IMR-90 (cell line): ENCODE measurements around the gene PIK3C3. TPM values are rescaled to one million over a fixed set of nuclear protein-coding genes. Genes with fewer than 3 reads are reported as not detected.

Source experiments
- ATAC-seq: fragments of 200-7000 bp; cut with Tn5 transposase; 2 replicates; pipeline ENCODE4 v1.9.1; 2020; ENCODE audit warnings: low read depth, mild to moderate bottlenecking, moderate library complexity
- BruUV-seq: library from RNA; stranded (reverse); fragments of 400-500 nt; replicated peaks from 2 replicates; lab custom pipeline; 2021; lab: Mats Ljungman, UMichigan
- CTCF ChIA-PET: fragments of 300-600 bp; formaldehyde crosslinking; extraction: SDS; loops from one replicate; lab custom pipeline; 2021; ENCODE audit warnings: antibody characterized with exemption; lab: Yijun Ruan, JAX
- POLR2A ChIA-PET: fragments of 300-600 bp; sonication (Branson Sonifier 250); formaldehyde crosslinking; loops from one replicate; lab custom pipeline; 2022; ENCODE audit warnings: antibody characterized with exemption; ENCODE audit not compliant: unreplicated experiment; lab: Charles Lee
- DNase-seq: peaks from one replicate; pipeline ENCODE4 v3.0.0; 2013
- H2AFZ ChIP-seq: replicated peaks from 2 replicates; pipeline ENCODE3; 2013; ENCODE audit warnings: low read length, mild to moderate bottlenecking; ENCODE audit not compliant: poor library complexity
- H2AK5ac ChIP-seq: 2 replicates; pipeline ENCODE4 v1.6.1; 2013; ENCODE audit warnings: low read depth, low read length, inconsistent platforms
- H2AK9ac ChIP-seq: replicated peaks from 2 replicates; pipeline ENCODE3; 2013; ENCODE audit warnings: mild to moderate bottlenecking, low read depth, low read length, moderate library complexity; ENCODE audit not compliant: poor library complexity
- H2BK120ac ChIP-seq: 2 replicates; pipeline ENCODE4 v1.6.1; 2013; ENCODE audit warnings: low read depth, low read length, inconsistent platforms
- H2BK15ac ChIP-seq: 3 replicates; pipeline ENCODE4 v1.6.1; 2013; ENCODE audit warnings: low read depth, low read length, inconsistent platforms
- H2BK20ac ChIP-seq: 2 replicates; pipeline ENCODE4 v1.6.1; 2013; ENCODE audit warnings: low read depth, mild to moderate bottlenecking, inconsistent platforms, low read length, moderate library complexity
- H2BK5ac ChIP-seq: 2 replicates; pipeline ENCODE4 v1.6.1; 2013; ENCODE audit warnings: mild to moderate bottlenecking, low read depth, low read length, inconsistent platforms; ENCODE audit not compliant: poor library complexity, severe bottlenecking
- H3K14ac ChIP-seq: replicated peaks from 2 replicates; pipeline ENCODE4 v1.6.1; 2013; ENCODE audit warnings: low read depth, low read length, inconsistent platforms
- H3K18ac ChIP-seq: 2 replicates; pipeline ENCODE4 v1.6.1; 2013; ENCODE audit warnings: low read depth, low read length, control low read depth
- H3K23ac ChIP-seq: 2 replicates; pipeline ENCODE4 v1.6.1; 2013; ENCODE audit warnings: low read depth, low read length, inconsistent platforms
- H3K27ac ChIP-seq: 2 replicates; pipeline ENCODE4 v1.5.1; 2013; ENCODE audit warnings: mild to moderate bottlenecking, control low read depth, low read length; ENCODE audit not compliant: insufficient read depth
- H3K27me3 ChIP-seq: 2 replicates; pipeline ENCODE4 v1.6.1; 2013; ENCODE audit warnings: low read length; ENCODE audit not compliant: control insufficient read depth, insufficient read depth
- H3K36me3 ChIP-seq: 2 replicates; pipeline ENCODE4 v1.6.1; 2013; ENCODE audit warnings: low read length, mixed read lengths; ENCODE audit not compliant: control insufficient read depth, insufficient read depth
- H3K4ac ChIP-seq: 2 replicates; pipeline ENCODE4 v1.6.1; 2013; ENCODE audit warnings: low read depth, low read length, inconsistent platforms
- H3K4me1 ChIP-seq: 2 replicates; pipeline ENCODE4 v1.6.1; 2013; ENCODE audit warnings: low read length, mixed read lengths; ENCODE audit not compliant: control insufficient read depth, insufficient read depth
- H3K4me2 ChIP-seq: 2 replicates; pipeline ENCODE4 v1.6.1; 2013; ENCODE audit warnings: low read depth, mild to moderate bottlenecking, control low read depth, low read length, moderate library complexity
- H3K4me3 ChIP-seq: 2 replicates; pipeline ENCODE4 v1.5.1; 2013; ENCODE audit warnings: low read depth, mild to moderate bottlenecking, control low read depth, low read length, moderate library complexity; ENCODE audit not compliant: insufficient read depth
- H3K56ac ChIP-seq: 2 replicates; pipeline ENCODE4 v1.6.1; 2013; ENCODE audit warnings: low read length, inconsistent platforms; ENCODE audit not compliant: insufficient read depth; ENCODE audit errors: extremely low read depth
- H3K79me1 ChIP-seq, 2 experiments: 2 replicates each; pipeline ENCODE4 v1.6.1; 2013; ENCODE audit warnings: low read length in 2 of 2, inconsistent platforms in 1 of 2, low read depth in 1 of 2
- H3K9ac ChIP-seq: 2 replicates; pipeline ENCODE4 v1.6.1; 2013; ENCODE audit warnings: low read depth, low read length, control low read depth
- H3K9me1 ChIP-seq: 2 replicates; pipeline ENCODE4 v1.6.1; 2013; ENCODE audit warnings: low read length, inconsistent platforms; ENCODE audit not compliant: insufficient read depth
- H3K9me3 ChIP-seq: 2 replicates; pipeline ENCODE4 v1.6.1; 2013; ENCODE audit warnings: low read length; ENCODE audit not compliant: control insufficient read depth, insufficient read depth
- H4K20me1 ChIP-seq: 2 replicates; pipeline ENCODE4 v1.6.1; 2013; ENCODE audit warnings: low read length, inconsistent platforms; ENCODE audit not compliant: insufficient read depth
- H4K5ac ChIP-seq: 2 replicates; pipeline ENCODE4 v1.6.1; 2013; ENCODE audit warnings: mild to moderate bottlenecking, low read depth, low read length, control low read depth
- H4K8ac ChIP-seq, 2 experiments: 2 replicates each; pipeline ENCODE4 v1.6.1; 2013; ENCODE audit warnings: low read depth in 2 of 2, low read length in 2 of 2, control low read depth in 1 of 2, inconsistent platforms in 1 of 2
- H4K91ac ChIP-seq: 2 replicates; pipeline ENCODE4 v1.6.1; 2013; ENCODE audit warnings: low read depth, low read length, inconsistent platforms; ENCODE audit not compliant: insufficient read depth
- BHLHE40 ChIP-seq: fragments of 150-350 bp; IDR thresholded peaks from 2 replicates; pipeline ENCODE4 v1.6.1; 2016; ENCODE audit warnings: mild to moderate bottlenecking, low read depth, low read length
- CEBPB ChIP-seq: IDR thresholded peaks from 2 replicates; pipeline ENCODE4 v1.6.1; 2012; ENCODE audit warnings: low read depth, low read length, improper control_type of control experiment
- CHD1 ChIP-seq: IDR thresholded peaks from 2 replicates; pipeline ENCODE4 v1.6.1; 2012; ENCODE audit warnings: low read depth, low read length, improper control_type of control experiment
- CTCF ChIP-seq: conservative IDR thresholded peaks from 2 replicates; pipeline ENCODE4 v1.5.1; 2012; ENCODE audit warnings: mild to moderate bottlenecking, low read depth, low read length, improper control_type of control experiment
- FOS ChIP-seq: fragments of 150-350 bp; IDR thresholded peaks from 2 replicates; pipeline ENCODE4 v1.6.1; 2016; ENCODE audit warnings: low read depth, low read length
- MAFK ChIP-seq: IDR thresholded peaks from 2 replicates; pipeline ENCODE4 v1.6.1; 2012; ENCODE audit warnings: low read depth, low read length, improper control_type of control experiment
- MAZ ChIP-seq: IDR thresholded peaks from 2 replicates; pipeline ENCODE4 v1.6.1; 2012; ENCODE audit warnings: low read depth, mild to moderate bottlenecking, low read length, improper control_type of control experiment, moderate library complexity, borderline replicate concordance
- MXI1 ChIP-seq: IDR thresholded peaks from 2 replicates; pipeline ENCODE4 v1.6.1; 2012; ENCODE audit warnings: low read depth, mild to moderate bottlenecking, low read length, moderate library complexity, borderline replicate concordance
- NFE2L2 ChIP-seq: fragments of 150-350 bp; IDR thresholded peaks from 2 replicates; pipeline ENCODE4 v1.6.1; 2016; ENCODE audit warnings: low read depth, mild to moderate bottlenecking, low read length
- POLR2A ChIP-seq: IDR thresholded peaks from 2 replicates; pipeline ENCODE4 v1.6.1; 2012; ENCODE audit warnings: mild to moderate bottlenecking, low read depth, low read length
- RAD21 ChIP-seq: IDR thresholded peaks from 2 replicates; pipeline ENCODE4 v1.6.1; 2012; ENCODE audit warnings: low read length, improper control_type of control experiment
- RCOR1 ChIP-seq: IDR thresholded peaks from 2 replicates; pipeline ENCODE4 v1.6.1; 2012; ENCODE audit warnings: mild to moderate bottlenecking, low read length, improper control_type of control experiment; ENCODE audit not compliant: insufficient replicate concordance
- RFX5 ChIP-seq: IDR thresholded peaks from 2 replicates; pipeline ENCODE4 v1.8.0; 2012; ENCODE audit warnings: low read depth, mild to moderate bottlenecking, low read length, moderate library complexity
- SMC3 ChIP-seq: fragments of 150-350 bp; IDR thresholded peaks from 2 replicates; pipeline ENCODE4 v1.6.1; 2016; ENCODE audit warnings: low read depth, mild to moderate bottlenecking, antibody characterized with exemption, low read length, moderate library complexity
- WGBS, 2 experiments: methylation state at CpG; one replicate each; pipeline versions ENCODE4 v1.1.5 to v1.1.7; 2013; ENCODE audit warnings: missing lambda C conversion rate in 2 of 2; ENCODE audit not compliant: insufficient read length in 1 of 2; ENCODE audit errors: extremely low coverage in 2 of 2; 5-methylcytosine and 5-hydroxymethylcytosine counted together
- dilution Hi-C: fragments of 300-500 bp; cut with HindIII; formaldehyde crosslinking; loops from one replicate; pipeline ENCODE4 v1.14.3; 2018; ENCODE audit warnings: low sequenced_read_pairs; ENCODE audit not compliant: unreplicated experiment
- in situ Hi-C: fragments of 300-500 bp; cut with MboI; formaldehyde crosslinking; loops from 3 replicates; pipeline ENCODE4 v1.14.3; 2019; ENCODE audit warnings: low sequenced_read_pairs, inconsistent platforms, mixed read lengths
- intact Hi-C: fragments of 100-400 bp; cut with micrococcal nuclease; formaldehyde crosslinking; loops from 2 replicates; pipeline ENCODE4 v1.10.0; 2022
- polyA plus RNA-seq, 3 experiments: library from polyadenylated mRNA; depleted of rRNA; stranded (reverse); fragments of >200 nt; gene quantifications; 2 replicates each; pipeline ENCODE4 v1.2.3, GENCODE V29; 2012; ENCODE audit warnings: low replicate concordance in 1 of 3
- total RNA-seq: library from RNA; depleted of rRNA; stranded (reverse); fragments of >200 nt; gene quantifications from 2 replicates; pipeline ENCODE4 v1.2.3, GENCODE V29; 2012
- TF ChIP-seq, protein P1 (sequence below): fragments of 150-350 bp; IDR thresholded peaks from 2 replicates; pipeline ENCODE4 v1.6.1; 2016; ENCODE audit warnings: low read depth, mild to moderate bottlenecking, low read length, moderate library complexity, borderline replicate concordance
- TF ChIP-seq, protein P2 (sequence below): fragments of 150-350 bp; IDR thresholded peaks from 2 replicates; pipeline ENCODE4 v1.6.1; 2017; ENCODE audit warnings: mild to moderate bottlenecking, antibody characterized with exemption, low read length, low read depth

Gene PIK3C3
- total and polyA plus RNA-seq, 2 of the 4 experiments (the other 2 are of a cell fraction): 41.2 to 57.2 TPM

- no peak overlapping the region for H4K5ac ChIP-seq
- H2BK15ac ChIP-seq: no peak overlapping the region
- no peaks in the 10 kb centered on the region for H3K9me1 ChIP-seq
- CTCF ChIA-PET: interaction anchor here (0.6 to 1.7 kb wide), 18 partner anchors 9 to 172 kb away, joined by 3 to 19 read pairs (median 4); no protein-coding TSS in a partner anchor
- no peak overlapping the region for H3K18ac ChIP-seq
- no peak overlapping the region for H3K14ac ChIP-seq
- H3K79me1 ChIP-seq: peaks cover 0 to 3% of the 10 kb centered on the region in 2 experiments; a peak in 2 of 4 replicates
- H3K4ac ChIP-seq: no peak overlapping the region
- H2BK20ac ChIP-seq: no peak overlapping the region
- H4K20me1 ChIP-seq: no peaks in the 10 kb centered on the region
- H2AK9ac ChIP-seq: no peak overlapping the region
- POLR2A ChIA-PET: no interaction called here
- H3K4me3 ChIP-seq: no peak overlapping the region
- no peak overlapping the region for H4K8ac ChIP-seq
- peak; percentile 86 for ATAC-seq
- no peaks in the 10 kb centered on the region for H3K9me3 ChIP-seq
- dilution Hi-C loops: no loop called here
- H4K91ac ChIP-seq: no peak overlapping the region
- H3K56ac ChIP-seq: no peak overlapping the region
- intact Hi-C loops: loop anchor here (5.0 kb wide), 1 partner anchor 1534 kb away; no protein-coding TSS in a partner anchor
- H3K36me3 ChIP-seq: peaks cover 9% of the 10 kb centered on the region
- H3K4me1 ChIP-seq: no peaks in the 10 kb centered on the region
- peak; percentile 38 for DNase-seq
- no peak overlapping the region for H2BK120ac ChIP-seq
- no peak overlapping the region for H3K4me2 ChIP-seq
- WGBS, 2 experiments: 28% methylated on average over 2 of the region's 6 CpGs; no CpG with 5 or more reads in 1 of the 2 experiments
- no peak overlapping the region for H3K27ac ChIP-seq
- no peak overlapping the region for H3K9ac ChIP-seq
- BruUV-seq: no TSS peak
- no peak overlapping the region for H2BK5ac ChIP-seq
- no peak overlapping the region for H3K23ac ChIP-seq
- no peak overlapping the region for H2AFZ ChIP-seq
- TF ChIP-seq POLR2A (no peak), SMC3 (peak; percentile 45), CEBPB (no peak), FOS (no peak), BHLHE40 (no peak), CHD1 (no peak), MAZ (no peak), NFE2L2 (no peak), CTCF (peak; percentile 70), RAD21 (peak; percentile 37; the same call in 1 of the 2 replicates), RFX5 (no peak), MAFK (no peak), RCOR1 (no peak), MXI1 (no peak)
- TF ChIP-seq, protein P1, sequence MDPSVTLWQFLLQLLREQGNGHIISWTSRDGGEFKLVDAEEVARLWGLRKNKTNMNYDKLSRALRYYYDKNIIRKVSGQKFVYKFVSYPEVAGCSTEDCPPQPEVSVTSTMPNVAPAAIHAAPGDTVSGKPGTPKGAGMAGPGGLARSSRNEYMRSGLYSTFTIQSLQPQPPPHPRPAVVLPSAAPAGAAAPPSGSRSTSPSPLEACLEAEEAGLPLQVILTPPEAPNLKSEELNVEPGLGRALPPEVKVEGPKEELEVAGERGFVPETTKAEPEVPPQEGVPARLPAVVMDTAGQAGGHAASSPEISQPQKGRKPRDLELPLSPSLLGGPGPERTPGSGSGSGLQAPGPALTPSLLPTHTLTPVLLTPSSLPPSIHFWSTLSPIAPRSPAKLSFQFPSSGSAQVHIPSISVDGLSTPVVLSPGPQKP: no peak
- TF ChIP-seq, protein P2, sequence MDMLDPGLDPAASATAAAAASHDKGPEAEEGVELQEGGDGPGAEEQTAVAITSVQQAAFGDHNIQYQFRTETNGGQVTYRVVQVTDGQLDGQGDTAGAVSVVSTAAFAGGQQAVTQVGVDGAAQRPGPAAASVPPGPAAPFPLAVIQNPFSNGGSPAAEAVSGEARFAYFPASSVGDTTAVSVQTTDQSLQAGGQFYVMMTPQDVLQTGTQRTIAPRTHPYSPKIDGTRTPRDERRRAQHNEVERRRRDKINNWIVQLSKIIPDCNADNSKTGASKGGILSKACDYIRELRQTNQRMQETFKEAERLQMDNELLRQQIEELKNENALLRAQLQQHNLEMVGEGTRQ: no peak
- no peak overlapping the region for H2AK5ac ChIP-seq
- no peaks in the 10 kb centered on the region for H3K27me3 ChIP-seq
- in situ Hi-C loops: no loop called here
Observed at GRCh38 chr18:42028247-42028832, 73.3 kb downstream of the PIK3C3 start.
